HG03095 (cell line): ENCODE data around the gene CSPG4.

Experiments used
- ATAC-seq: cut with Tn5 transposase; IDR thresholded peaks from one replicate; pipeline ENCODE4 v1.9.1; 2021; ENCODE audit warnings: moderate library complexity; ENCODE audit not compliant: unreplicated experiment

Gene CSPG4

DNA sequence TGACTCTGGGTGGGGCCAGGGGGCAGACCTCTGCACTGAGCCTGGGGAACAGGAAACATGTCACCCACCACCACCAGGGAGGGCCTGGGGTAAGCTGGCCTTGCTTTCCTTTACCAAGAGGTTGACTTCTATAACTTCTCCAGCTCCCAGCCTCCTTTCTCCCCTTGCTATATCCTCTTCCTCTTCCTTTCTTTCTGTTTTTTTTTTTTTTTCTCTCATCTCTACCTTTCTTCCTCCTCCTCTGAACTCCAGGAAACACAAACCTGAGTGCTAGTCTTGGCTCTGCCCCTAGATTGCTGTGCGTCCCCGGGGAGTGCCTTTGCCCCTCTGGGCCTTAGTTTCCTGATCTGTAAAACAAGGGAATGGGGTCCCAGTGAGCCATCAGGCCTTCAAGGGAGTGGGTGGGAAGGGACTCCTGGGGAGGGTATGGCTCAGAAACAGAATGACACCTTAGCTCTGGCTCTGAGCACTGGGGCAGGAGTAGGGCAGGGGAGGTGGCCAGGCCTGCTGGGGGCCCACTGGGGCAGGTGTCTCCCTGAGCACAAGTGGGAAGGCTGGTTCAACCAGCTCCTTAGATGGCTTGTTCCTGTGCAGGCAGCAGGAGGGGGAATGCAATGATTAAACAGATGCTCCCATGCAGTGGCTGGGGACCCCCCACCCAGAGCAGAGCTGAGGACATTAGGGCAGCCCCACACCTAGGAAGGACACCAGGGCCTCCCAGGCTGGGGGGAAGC, 60.7 kb downstream of the CSPG4 start:
- ATAC-seq: no peak

DNA sequence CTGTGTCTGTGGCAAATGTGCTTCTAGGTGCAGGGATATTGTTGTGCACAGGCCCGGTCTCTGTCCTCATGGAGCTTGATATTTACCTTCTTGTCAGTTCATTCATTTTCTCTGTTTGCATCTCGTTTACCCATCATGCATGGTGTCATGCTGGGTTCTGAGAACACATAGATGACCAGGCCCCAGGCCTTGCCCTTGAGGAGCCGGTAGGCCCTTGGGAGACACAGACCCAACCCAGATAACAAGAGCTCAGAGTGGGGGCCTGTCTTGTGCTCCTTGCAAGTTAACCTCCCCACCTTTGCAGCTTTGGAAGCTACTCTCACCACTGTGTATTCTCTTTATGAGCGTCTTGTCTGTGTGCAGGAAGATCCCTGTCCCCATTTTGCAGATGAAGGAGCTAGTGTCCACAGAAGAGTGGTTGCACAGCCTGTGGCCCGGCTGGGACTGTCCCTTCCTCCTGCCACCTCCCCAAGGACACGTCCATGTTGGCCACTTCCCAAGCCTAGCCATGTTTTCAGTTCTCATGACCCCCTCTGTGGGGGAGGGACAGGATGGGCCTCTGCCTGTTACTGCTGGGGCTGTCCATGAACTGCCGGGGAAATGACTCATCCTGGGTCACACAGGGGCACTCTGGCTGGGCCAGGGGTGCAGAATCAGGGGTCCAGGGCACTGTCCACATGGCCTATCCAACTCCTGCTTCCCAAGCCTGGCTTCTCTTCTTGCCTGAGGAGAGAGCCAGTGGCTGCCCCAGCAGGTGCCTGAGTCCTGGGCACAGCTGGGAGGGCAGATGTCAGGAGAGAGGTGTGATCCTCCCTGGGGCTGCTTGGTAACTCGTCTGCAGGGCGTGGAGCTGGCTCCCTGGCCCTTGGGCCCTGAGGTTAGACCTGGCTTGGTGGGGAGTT, 61.5 kb downstream of the CSPG4 start:
- ATAC-seq: no peak

DNA sequence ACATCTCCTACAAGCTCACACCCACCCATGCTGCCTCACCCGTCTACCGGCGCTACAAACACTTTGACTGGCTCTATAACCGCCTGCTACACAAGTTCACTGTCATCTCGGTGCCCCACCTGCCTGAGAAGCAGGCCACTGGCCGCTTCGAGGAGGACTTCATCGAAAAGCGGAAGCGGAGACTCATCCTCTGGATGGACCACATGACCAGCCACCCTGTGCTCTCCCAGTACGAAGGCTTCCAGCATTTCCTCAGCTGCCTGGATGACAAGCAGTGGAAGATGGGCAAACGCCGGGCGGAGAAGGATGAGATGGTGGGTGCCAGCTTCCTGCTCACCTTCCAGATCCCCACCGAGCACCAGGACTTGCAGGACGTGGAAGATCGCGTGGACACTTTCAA, 62.8 kb downstream of the CSPG4 start:
- no peak for ATAC-seq

DNA sequence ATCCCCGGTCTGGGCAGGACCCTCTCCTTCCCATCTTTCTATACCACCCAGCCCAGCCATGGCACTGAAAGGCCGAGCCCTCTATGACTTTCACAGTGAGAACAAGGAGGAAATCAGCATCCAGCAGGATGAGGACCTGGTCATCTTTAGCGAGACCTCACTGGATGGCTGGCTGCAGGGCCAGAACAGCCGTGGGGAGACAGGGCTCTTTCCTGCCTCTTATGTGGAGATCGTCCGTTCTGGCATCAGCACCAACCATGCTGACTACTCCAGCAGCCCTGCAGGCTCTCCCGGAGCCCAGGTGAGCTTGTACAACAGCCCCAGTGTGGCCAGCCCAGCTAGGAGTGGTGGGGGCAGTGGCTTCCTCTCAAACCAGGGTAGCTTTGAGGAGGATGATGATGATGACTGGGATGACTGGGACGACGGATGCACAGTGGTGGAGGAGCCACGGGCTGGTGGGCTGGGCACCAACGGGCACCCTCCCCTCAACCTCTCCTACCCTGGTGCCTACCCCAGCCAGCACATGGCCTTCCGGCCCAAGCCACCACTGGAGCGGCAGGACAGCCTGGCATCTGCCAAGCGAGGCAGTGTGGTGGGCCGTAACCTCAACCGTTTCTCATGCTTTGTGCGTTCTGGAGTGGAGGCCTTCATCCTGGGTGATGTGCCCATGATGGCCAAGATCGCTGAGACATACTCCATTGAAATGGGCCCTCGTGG, 63.4 kb downstream of the CSPG4 start:
- no peak for ATAC-seq

DNA sequence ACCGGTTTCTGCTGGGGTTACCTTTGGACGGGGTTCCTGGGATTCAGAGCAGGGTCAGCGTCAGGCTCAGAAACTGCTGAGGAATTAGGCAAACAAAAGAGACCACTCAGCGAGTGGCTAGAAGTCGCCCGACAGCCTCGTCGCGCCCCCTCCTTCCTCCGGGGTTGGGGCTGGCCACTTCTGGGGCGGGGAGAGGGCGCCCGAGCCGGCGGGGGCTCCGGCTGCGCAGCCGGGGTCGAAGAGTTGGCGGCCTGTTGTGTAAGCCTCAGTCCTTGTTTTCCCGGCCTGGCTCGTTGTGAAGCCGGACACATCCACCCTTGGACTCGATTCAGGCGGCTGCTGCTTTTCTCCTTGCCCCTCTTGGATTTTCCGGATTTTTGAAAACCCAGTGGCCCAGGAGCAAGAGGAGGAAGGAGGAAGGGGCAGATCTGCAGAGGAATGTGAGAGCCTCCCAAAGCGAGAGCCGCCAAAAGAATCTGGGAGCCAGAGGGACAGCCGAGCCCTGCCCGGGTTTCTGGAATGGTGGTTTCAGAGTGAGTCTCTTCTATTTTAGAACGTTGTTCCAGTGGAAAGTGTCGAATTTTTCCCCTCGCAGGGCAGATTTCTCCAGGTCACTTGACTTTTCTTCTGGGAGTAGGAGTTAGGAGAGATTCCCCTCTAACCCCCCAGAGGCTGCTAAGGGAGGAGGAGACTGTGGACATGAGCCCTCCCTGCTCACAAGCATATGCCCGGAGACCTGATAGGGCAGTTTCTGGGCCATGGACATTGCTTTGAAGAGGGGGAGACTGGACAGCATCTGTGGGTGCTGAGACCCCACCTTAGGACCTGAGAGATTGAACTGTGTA, 64.3 kb downstream of the CSPG4 start:
- no peak for ATAC-seq

DNA sequence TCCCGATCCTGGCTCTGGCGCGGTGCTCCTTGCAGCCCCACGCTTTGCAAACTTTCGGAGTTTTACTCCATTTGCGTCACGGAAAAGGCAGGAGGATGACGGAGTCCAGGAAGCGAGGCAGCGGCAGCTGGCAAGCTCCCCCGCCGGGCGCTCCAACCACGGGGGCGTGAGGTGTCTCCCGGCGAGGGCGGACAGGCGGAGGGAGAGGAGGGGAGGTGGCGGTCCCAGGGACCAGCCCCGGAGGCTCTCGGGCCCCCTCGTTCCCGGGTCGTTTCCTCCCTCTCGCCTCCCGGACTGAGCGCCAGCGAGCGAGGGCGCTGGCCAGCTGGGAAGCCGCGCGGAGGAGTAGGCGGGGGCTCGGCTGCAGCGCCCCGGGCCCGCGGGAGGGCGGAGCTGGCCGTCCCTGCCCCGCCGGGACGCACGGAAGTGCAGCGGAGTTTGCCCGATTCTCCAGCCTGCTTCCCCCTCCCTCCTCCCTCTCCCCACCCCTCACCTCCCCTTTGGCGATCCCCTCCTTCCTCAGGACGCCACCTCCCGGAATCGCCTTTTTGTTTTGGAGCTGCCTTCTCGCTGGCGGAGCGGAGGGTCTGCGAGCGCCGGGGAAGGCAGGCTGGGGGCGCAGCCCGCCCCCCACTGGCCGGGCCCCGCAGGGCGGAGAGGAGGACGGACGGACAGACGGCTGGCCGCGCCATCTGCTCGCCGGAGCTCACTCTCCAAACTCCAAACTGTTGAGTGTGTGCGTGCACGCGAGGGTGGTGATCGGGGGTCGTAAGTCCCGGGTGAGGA, 65.1 kb downstream of the CSPG4 start, which contains the start of gene SNX33:
SNX33 (plus strand) TSS at position 543 of the 786 bp plus-strand sequence. CDS start 1,191 bp downstream, outside the sequence.
- ATAC-seq: peak; percentile 46

DNA sequence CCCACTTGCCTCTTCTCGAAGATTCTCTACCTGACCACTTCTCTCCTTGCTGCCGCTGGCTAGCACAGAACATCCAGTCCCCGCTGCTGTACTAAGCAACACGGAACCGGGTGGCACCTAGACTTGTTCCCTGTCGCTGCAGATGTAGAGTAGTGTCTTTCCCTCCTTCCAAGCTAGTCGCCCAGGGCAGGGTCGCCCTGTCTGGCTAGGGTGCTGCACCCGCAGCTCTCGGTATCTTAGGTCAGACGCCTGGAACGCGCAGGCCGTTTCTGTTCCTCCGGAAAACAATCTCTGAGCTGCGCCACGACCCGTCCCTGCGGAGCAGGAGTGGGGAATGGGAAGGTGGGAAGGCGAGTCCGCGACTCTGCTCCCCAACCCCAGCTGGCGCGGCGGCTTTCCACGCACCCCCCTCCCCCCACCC, 65.7 kb downstream of the CSPG4 start:
- no peak for ATAC-seq

DNA sequence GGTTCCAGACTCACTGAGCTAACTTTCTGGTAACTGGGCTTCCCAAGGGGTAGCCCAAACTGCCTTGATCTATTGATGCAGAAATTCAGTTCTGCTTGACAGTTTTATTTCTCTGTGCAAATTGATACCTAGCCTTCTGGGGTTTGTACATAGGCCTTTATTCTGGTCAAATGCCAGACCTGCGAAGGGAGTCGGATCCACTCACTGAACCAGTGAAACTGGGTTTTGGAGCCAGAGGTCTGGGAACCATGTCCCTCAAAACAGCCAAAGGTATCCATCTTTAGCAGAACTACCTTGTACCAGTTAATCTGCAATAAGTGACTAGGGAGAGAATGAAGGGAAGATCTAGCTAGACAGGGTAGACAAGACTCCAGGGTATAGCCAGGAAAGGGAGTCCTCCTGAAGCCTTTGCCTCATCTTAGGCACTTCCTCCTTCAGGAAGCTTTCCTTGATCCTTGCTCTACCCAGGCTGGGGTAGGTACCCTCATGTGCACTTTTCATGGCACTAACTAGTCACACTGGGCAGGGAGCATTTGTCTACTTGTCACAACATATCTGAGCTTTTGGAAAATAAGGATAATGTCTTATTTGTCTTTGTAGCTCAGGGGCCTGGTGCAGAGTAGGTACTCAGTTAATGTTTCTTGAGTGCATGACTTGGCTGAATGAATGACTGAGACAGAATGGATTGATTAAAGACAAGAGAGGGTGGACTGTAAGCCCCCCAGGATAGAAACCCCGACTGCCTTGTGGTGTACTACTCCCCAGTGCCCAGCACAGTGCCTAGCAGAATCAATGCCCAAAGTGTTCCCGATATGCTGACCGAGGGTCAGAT, 66.3 kb downstream of the CSPG4 start:
- no peak for ATAC-seq

DNA sequence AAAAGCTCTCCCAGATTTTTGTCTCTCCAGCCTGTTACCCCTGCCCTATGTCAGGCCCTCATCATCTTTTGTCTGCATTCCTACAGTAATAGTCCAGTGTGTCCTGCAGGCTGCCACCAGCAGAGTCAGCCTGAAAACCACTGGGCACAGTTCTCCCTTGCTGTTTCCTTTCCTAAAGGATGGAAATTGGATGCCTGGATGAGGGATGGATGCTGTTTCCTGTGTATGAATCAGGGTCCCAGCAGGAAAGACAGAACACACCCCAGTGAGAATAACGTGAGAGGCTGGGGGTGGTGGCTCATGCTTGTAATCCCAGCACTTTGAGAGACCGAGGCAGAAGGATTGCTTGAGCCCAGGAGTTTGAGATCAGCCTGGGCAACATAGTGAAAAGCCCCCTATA, 68.3 kb downstream of the CSPG4 start:
- no peak for ATAC-seq

DNA sequence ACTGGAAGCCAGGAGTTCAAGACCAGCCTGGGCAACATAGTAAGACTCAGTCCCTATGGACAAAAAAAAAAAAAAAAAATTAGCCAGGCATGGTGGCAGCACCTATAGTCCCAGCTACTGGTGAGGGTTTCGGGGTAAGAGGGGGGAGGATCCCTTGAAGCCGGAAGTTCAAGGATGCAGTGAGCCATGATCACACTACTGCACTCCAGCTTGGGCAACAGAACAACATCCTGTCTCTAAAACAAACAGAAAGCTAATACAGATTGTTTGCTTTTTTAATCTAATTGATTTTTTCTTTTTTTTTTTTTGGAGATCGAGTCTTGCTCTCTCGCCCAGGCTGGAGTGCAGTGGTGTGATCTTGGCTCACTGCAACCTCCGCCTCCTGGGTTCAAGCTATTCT, 71.0 kb downstream of the CSPG4 start:
- no peak for ATAC-seq

DNA sequence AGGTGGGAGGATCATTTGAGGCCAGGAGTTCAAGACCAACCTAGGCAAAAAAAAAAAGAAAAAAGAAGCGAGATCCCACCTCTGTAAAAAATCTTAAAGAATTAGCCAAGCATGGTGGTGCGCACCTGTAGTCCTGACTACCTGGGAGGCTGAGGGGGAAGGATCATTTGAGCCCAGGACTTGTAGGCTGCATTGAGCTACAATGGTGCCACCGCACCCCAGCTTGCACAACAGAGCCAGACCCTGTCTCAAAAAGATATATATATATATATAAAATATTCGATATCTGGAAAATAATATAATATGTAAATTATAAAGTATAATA, 71.5 kb downstream of the CSPG4 start:
- ATAC-seq: no peak

DNA sequence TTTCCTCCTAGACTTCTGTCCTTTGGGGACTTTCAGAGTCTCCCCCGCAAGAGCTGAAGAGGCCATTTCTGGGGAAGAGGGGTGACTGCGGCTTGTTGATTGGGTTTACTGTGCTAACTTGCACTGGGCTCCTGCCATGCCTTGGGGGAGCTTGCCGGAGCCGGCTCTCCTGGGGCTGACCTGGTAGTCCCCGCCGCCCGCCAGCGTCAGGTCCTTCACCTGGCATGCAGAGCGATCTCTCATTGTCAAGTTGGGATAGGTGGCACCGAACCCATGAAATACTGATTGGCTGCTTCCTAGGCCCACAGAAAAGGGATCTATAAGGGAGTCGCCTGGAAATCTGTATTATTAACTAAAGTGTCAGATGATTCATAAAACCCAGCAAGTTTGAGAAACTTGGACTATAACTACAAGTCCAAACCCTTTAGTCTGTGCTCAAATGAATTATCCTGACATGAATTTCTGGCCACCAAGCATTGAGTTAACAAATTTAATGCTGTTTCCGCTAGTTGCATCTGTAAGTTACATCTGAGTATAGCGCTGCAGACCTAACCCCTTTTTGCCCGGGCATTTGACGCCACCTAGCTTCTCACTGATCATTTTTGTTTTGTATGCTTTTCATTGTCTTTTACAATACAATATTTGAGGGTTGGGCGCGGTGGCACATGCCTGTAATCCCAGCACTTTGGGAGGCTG, 72.0 kb downstream of the CSPG4 start:
- ATAC-seq: peak; percentile 36

DNA sequence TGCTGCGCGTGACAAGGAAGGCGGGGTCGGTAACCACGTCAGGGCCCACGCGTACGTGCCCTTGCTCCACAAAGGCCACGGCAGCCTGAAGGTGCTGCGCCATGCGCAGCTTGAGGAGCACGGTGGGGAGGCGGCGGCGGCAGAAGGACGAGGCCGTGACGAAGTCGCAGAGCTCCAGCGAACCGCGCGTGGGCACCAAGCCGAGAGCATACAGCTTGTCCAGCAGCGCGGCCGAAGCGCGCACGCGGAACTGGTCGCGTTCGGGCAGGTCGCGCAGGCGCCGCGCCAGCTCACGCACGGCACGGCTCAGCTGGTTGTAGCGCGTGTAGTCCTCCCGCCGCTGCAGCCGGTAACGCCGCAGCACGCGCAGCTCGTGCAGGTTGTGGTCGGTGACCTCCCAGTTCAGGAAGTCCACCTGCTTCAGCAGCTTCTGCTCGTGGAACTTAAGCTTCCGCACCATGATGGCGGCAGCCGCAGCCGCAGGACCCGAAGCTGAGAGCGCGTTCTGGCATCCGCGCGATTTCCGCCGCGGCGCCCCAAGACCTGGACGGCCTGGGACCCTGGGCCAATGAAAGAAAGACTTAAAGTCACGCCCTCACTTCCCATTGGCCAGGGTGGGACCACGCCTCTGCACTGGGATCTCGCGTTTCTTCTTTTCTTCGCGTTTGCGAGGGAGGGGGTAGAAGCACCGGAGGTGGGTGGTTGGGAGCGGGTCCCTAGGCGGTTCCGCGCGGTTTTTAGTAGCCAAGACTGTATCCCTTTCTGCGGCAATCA, 72.8 kb downstream of the CSPG4 start, which contains the start of gene IMP3:
IMP3 (minus strand) TSS at position 516 of the 774 bp plus-strand sequence; CDS start at position 460, 56 bp downstream.
- peak; percentile 86 for ATAC-seq

DNA sequence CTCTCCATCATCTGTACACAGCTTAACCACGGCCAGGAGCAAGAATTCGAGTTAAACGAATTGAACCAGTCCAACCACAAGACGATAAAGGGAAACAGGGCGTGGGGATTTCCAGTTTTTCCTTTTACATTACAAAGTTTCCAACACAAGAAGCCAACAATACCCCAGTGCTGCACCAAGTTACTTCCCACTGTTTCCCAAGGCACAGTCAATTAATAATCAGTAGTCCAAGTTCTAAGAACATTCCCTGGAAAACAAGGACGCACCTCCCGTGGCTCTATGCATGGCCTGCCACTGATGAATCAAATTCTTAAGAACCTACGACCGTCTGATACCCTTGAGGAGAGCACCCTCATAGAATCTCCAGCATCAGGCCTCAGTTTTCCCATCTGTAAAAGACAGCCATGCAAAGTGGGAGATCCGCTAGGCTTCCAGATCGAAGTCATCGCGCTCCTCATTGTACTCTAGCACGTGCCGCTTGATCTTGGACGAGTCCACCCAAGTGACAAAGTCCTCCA, 73.4 kb downstream of the CSPG4 start:
- no peak for ATAC-seq

DNA sequence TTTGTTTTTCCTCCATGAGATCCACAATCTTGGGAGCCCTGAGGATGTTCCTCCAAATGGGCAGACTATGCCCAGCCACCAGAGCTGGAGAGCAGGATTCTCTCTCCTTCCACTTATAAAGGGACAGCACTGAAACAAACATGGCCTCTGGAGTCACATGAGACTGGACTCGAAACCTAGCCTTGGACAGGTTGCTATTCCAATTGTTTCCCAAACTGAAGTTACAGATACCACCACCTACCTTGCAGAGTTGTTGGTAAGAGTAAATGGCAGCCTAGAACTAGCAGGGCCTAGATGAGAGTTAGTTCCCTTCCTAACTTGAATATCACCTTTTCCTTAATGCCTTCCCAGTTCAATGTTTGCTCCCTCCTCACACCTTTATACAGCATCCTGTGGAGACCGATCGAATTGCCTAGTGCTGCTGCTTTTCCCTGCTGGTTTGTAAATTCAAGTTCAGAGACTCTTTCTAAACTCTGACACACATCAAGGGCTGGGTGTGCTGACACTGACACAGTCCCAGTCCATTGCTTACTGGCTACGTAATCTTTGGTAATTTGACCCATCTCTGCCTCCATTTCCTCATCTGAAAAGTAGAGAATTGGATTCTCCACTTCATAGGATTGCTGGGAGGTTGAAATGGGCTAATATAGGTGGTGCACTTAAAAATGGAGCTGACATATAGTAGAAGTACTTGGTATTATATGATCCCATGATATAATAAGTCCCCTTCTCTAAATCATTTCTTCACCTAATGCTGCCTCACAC, 75.2 kb downstream of the CSPG4 start:
- no peak for ATAC-seq

DNA sequence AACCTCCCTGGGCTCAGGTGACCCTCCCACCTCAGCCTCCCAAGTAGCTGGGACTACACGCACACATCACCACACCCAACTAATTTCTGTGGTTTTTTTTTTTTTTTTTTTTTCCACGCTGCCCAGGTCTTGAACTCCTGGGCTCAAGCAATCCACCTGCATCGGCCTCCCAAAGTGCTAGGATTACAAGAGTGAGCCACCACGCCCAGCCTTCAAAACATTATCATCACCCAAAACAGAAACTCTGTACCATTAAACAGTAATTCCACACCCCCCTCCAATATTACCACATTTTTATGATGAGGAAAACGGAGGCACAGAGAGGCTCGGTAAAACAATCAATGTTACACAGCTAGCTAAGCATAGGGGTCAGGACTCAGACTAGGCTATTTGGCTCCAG, 76.6 kb downstream of the CSPG4 start:
- no peak for ATAC-seq
